ENCODE results near the gene ALDH1B1. TPM values are rescaled to one million over a fixed set of nuclear protein-coding genes. Genes with fewer than 3 reads are reported as not detected.

The ALDH1B1 gene
- total and polyA plus RNA-seq, 2 of the 13 experiments (the other 11 are each of a cell fraction or from before 2014, with no cell fraction given): 45.1 to 125 TPM

DNA sequence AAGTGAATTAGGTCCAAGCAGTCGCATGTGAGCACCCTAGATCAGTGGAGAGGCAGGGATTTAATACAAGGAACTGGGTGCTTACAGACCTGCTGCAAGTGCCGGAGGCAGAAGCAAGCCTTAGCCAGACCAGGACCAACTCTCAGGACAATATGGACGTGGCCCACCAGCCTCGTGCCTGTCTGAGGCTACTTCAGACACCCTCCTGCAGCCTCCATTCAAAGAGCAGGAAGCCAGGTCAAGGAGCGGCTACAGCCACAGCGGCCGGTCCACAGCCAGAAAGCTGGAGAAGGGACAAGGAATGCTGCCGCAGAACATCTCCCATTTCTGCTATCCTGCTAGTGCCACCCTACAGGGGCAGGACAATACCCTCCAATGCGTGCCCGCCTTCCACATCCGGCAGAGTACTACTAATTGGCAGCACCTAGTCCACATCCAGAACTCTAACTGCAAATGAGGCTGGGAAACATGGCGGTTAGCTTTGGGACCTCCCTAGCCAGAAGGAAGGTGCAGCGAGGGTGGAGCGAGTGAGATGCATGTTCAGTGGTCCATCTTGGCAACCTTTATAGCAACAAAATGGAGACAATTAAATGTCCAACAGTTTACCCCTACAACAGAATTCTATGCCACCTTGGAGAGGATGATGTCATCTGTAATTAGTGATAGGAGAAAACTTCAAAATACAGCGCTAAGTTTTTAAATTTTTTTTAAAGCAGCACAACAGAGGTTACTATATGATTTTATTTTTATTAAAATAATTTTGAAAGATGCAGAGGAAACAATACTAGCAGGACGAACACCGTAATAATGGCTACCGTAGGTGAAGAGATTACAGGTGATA, 1.0 kb upstream of the ALDH1B1 start:
- H3K4me1 ChIP-seq (ENCODE audit: insufficient read depth, low read length): peaks cover 79% of the 10 kb centered on the region
- DNase-seq (ENCODE audit: low spot score) (no peak), FAIRE-seq (no peak), ATAC-seq (no peak)
- 95% methylated on average over 13 of the region's 18 CpGs for WGBS (ENCODE audit: low lambda C conversion rate)
- TSS peak; percentile 90 for BruUV-seq (replicated peaks)
- H3K4me3 ChIP-seq (replicated peaks in 1 of 3; ENCODE audit: insufficient read depth in 1 of 3, low read depth in 2 of 3, low read length in 3 of 3): no peak overlapping the region
- peaks cover 38% of the 10 kb centered on the region for H3K79me2 ChIP-seq (ENCODE audit: insufficient read depth, low read length)
- intact Hi-C loops (cut with micrococcal nuclease; ENCODE audit: unreplicated experiment) (loop anchor here (2.0 kb wide), 1 partner anchor 17 kb away; no protein-coding TSS in a partner anchor), in situ Hi-C loops (cut with HindIII; ENCODE audit: extremely low pct_ligation_motif_present, low pct_unique_long_range_greater_than_20kb) (no loop called here)
- H2AFZ ChIP-seq (ENCODE audit: low read length): no peak overlapping the region
- peak overlapping the region; percentile 93 for H3K4me2 ChIP-seq (ENCODE audit: low read depth, low read length)
- H3K27ac ChIP-seq (ENCODE audit: extremely low read length, insufficient read depth, low read length): peak overlapping the region; percentile 79
- peaks cover 11 to 21% of the 10 kb centered on the region in 2 experiments for H3K36me3 ChIP-seq (replicated peaks in 1 of 2; ENCODE audit: control insufficient read depth in 1 of 2, insufficient read depth in 2 of 2, low read length in 2 of 2)
- POLR2A ChIA-PET: interaction anchor here (1.2 to 3.1 kb wide), 4 partner anchors 10 to 483 kb away, joined by 4 to 16 read pairs (median 6); no protein-coding TSS in a partner anchor
- H4K20me1 ChIP-seq (ENCODE audit: insufficient read depth, low read length): no peaks in the 10 kb centered on the region
- peak overlapping the region; percentile 89 for H3K9ac ChIP-seq (ENCODE audit: insufficient read depth, low read depth, low read length)
- CTCF ChIA-PET (ENCODE audit: low intra/inter-chr PET ratio, low total read pairs): interaction anchor here (2.3 kb wide), 1 partner anchor 20 kb away, joined by 7 read pairs; no protein-coding TSS in a partner anchor
- H3K27me3 ChIP-seq (ENCODE audit: control insufficient read depth in 1 of 2, insufficient read depth in 2 of 2, low read length in 2 of 2): no peaks in the 10 kb centered on the region; a peak in 1 of 5 replicates
- 0 out of 2 replicates have a peak, but pooled peaks have one; percentile 30 for TF ChIP-seq ZNF343 (CRISPR knock-in tag; IDR thresholded peaks at IDR 0.05)
- TF ChIP-seq ZNF382 (CRISPR knock-in tag; IDR thresholded peaks at IDR 0.05; ENCODE audit: borderline replicate concordance): no peak
- TF ChIP-seq ATF7 (IDR thresholded peaks at IDR 0.05): peak; percentile 76
- TF ChIP-seq ATF7 (CRISPR knock-in tag; IDR thresholded peaks at IDR 0.05): no peak
- no peaks in the 10 kb centered on the region for H3K9me3 ChIP-seq (ENCODE audit: low read length)

DNA sequence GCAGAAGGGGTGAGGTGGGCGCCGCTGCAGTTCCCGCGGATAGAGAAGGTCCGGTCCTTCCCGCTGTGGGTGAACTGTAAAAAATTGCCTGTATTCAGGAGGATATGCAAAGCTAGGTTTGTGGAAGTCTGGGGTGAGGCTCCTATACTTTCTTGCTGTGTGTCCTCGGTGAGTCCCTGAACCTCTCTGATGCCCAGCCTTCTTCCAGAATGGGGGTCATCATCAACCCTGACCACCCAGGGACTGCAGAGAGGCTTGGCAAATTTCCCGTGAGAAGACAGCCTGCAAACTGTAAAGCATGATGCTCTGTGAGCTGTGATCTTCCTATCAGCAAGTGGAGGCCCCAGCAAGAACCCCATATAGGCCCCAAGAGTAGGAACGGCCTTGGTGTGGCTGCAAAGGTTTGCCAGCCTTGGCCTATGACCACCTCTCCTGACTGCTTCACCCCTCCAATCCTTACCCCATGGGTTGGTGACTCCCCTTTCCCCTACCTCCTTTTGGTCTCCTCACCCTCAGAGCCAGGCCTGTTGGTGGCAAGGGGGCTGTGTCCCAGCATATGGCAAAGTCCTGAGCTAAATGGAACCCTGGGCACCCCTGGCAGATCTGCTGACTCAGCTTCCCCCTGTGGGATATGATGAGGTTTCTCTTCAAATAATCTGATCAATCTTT, 760 bp downstream of the ALDH1B1 start:
- Histone ChIP-seq H3K79me2 (ENCODE audit: insufficient read depth, low read length) (peaks cover 46% of the 10 kb centered on the region), H3K27ac (ENCODE audit: extremely low read length, insufficient read depth, low read length) (peak overlapping the region; percentile 79), H3K4me1 (ENCODE audit: insufficient read depth, low read length) (peaks cover 62% of the 10 kb centered on the region), H3K9ac (ENCODE audit: insufficient read depth, low read depth, low read length) (peak overlapping the region; percentile 89), H4K20me1 (ENCODE audit: insufficient read depth, low read length) (no peaks in the 10 kb centered on the region), H3K27me3 (ENCODE audit: control insufficient read depth in 1 of 2, insufficient read depth in 2 of 2, low read length in 2 of 2) (no peaks in the 10 kb centered on the region; a peak in 1 of 5 replicates), H2AFZ (ENCODE audit: low read length) (no peak overlapping the region), H3K36me3 (replicated peaks in 1 of 2; ENCODE audit: control insufficient read depth in 1 of 2, insufficient read depth in 2 of 2, low read length in 2 of 2) (peaks cover 20 to 36% of the 10 kb centered on the region in 2 experiments), H3K4me2 (ENCODE audit: low read depth, low read length) (peak overlapping the region; percentile 93), H3K9me3 (ENCODE audit: low read length) (no peaks in the 10 kb centered on the region), H3K4me3 (replicated peaks in 1 of 3; ENCODE audit: insufficient read depth in 1 of 3, low read depth in 2 of 3, low read length in 3 of 3) (peak overlapping the region; percentile 65 to 88 (median 77))
- ChIA-PET POLR2A (interaction anchor here (0.7 to 3.1 kb wide), 7 partner anchors 11 to 485 kb away, joined by 3 to 16 read pairs (median 5); no protein-coding TSS in a partner anchor), CTCF (ENCODE audit: low intra/inter-chr PET ratio, low total read pairs) (interaction anchor here (2.3 kb wide), 1 partner anchor 22 kb away, joined by 7 read pairs; no protein-coding TSS in a partner anchor)
- intact Hi-C loops (cut with micrococcal nuclease; ENCODE audit: unreplicated experiment) (loop anchor here (2.0 kb wide), 1 partner anchor 18 kb away; no protein-coding TSS in a partner anchor), in situ Hi-C loops (cut with HindIII; ENCODE audit: extremely low pct_ligation_motif_present, low pct_unique_long_range_greater_than_20kb) (no loop called here)
- DNase-seq (ENCODE audit: low spot score) (no peak), ATAC-seq (no peak), FAIRE-seq (no peak)
- TSS peak; percentile 46 for BruUV-seq (replicated peaks)
- 2% methylated on average over 6 of the region's 9 CpGs for WGBS (ENCODE audit: low lambda C conversion rate)
- TF ChIP-seq ARNT (IDR thresholded peaks at IDR 0.05): no peak
- TF ChIP-seq SNAI1 (CRISPR knock-in tag; IDR thresholded peaks at IDR 0.05; ENCODE audit: borderline replicate concordance): peak; percentile 12; the same call in 1 of the 2 replicates
- 0 out of 2 replicates have a peak, but pooled peaks have one; percentile 11 for TF ChIP-seq ZNF331 (CRISPR knock-in tag; IDR thresholded peaks at IDR 0.05)
- TF ChIP-seq ZFP82 (CRISPR knock-in tag; IDR thresholded peaks at IDR 0.05; ENCODE audit: borderline replicate concordance): no peak
- TF ChIP-seq ZSCAN25 (CRISPR knock-in tag; IDR thresholded peaks at IDR 0.05): peak; percentile 58
- TF ChIP-seq REL (CRISPR knock-in tag; conservative IDR thresholded peaks at IDR 0.05): 0 out of 2 replicates have a peak, but pooled peaks have one; percentile 7
- TF ChIP-seq MAFF (IDR thresholded peaks at IDR 0.05; ENCODE audit: low read depth, low read length): peak; percentile 95
- TF ChIP-seq ZNF768 (CRISPR knock-in tag; IDR thresholded peaks at IDR 0.05): peak; percentile 98
- no peak for TF ChIP-seq ZNF607 (CRISPR knock-in tag; IDR thresholded peaks at IDR 0.05; ENCODE audit: borderline replicate concordance)
- no peak for TF ChIP-seq ZNF292 (CRISPR knock-in tag; IDR thresholded peaks at IDR 0.05; ENCODE audit: borderline replicate concordance, low read depth)
- 0 out of 2 replicates have a peak, but pooled peaks have one; percentile 4 for TF ChIP-seq BRCA1 (CRISPR knock-in tag; IDR thresholded peaks at IDR 0.05)
- peak in 1 of 2 experiments; percentile 37; a peak in 2 of 4 replicates for TF ChIP-seq POLR2A (IDR thresholded peaks at IDR 0.05; ENCODE audit: insufficient read depth in 1 of 2, low read depth in 2 of 2, low read length in 2 of 2)

Measured in HepG2 (cell line).